GM19452 (cell line): ENCODE data around the gene MED25.

Experiments used
- ATAC-seq: cut with Tn5 transposase; IDR thresholded peaks from one replicate; pipeline ENCODE4 v1.9.1; 2021; ENCODE audit not compliant: unreplicated experiment

MED25 gene

GRCh38 chr19:49840321-49840720, 22.2 kb downstream of the MED25 start:
- no peak for ATAC-seq

GRCh38 chr19:49840736-49841249, 22.7 kb downstream of the MED25 start:
- no peak for ATAC-seq

DNA sequence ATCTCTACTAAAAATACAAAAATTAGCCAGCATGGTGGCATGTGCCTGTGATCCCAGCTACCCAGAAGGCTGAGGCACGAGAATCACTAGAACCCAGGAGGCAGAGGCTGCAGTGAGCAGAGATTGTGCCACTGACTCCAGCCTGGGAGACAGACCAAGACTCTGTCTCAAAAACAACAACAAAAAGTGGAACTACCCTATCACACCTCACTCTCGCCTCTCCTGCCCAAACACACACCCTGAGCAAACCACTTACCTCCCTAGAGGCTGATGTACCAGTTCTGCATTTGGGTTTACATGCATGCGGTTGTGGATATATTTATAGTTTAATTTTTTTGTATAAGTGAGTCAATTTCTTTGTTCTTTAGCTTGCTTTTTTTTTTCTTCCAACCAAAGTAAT, 25.2 kb downstream of the MED25 start:
- no peak for ATAC-seq

GRCh38 chr19:49844138-49845095, 26.3 kb downstream of the MED25 start:
- no peak for ATAC-seq

DNA sequence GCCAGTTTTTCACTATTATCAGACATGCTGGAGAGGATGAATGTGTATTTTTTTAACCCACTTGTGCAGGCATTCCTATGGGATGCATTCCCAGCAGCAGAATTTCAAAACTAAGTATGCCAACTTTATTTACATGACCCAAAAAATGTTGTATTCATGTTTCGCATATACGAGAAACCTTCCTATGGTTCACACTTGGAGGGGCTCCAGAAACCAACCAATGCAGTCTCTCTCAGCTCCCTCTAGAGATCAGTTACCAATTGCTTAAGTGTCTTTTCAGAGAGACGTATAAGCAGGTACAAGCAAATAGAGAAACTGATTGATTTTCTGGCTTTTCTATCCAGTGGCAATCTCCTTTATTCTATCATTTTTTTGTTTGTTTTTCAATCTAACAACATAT, 27.3 kb downstream of the MED25 start:
- no peak for ATAC-seq

- no peak for ATAC-seq
These were observed 28.3 kb downstream of the MED25 start for GRCh38 chr19:49846408-49846807.

GRCh38 chr19:49847731-49848696, 29.9 kb downstream of the MED25 start:
- no peak for ATAC-seq

DNA sequence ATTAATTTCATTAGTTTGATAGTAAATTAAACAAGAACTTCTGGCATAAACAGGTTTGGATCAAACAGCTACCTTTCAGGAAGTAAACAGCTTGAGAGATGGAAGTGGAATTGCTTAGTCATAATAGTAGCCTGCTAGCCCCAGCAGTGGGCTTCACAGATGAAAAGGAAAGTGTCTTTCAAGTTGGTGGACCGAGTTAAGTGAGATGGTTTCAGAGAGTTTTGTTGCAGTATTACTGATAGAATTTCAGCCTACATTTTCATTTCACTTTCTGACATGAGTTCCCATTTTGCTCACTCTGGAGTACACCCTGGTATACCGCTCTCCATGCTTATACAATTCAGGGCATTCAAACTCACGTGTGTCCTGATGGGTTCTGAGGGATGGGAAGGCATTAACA, 30.8 kb downstream of the MED25 start:
- no peak for ATAC-seq

DNA sequence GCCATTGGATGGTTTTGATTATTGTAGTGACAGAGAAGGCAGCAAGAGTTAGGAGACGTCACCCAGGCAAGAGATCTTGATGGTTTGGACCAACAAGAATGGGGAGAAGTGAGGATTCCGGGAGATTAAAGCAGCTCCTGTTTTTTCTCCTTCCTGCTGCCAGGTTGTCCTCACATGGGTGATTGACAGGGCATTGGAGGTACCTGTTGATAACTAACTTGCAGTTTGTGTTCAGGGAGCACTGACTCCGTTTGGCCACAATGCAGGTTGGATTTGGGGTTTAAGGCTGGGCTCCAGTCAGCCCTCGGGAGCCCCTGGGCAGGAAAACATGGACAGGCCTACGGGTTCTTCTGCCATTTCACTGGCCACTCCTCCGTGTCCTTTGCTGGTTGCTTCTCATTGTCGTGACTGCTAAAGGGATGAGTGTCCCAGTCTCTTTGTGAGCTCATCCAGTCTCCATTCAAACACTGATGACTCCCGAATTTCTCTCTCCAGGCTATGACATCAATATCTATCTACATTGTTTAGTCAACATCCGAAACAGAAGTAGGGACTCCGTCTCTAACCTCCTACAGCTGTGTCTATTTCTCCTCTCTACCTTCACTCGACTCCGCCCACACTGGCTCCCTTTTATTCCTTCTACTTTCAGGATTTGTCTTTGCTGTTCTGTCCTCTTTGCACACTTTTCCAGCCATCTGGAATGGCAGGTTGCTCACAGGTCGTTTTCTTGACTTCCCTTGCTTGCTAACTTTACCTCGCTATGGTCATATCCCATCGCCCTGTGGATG, 31.5 kb downstream of the MED25 start:
- no peak for ATAC-seq

GRCh38 chr19:49850221-49850486, 32.1 kb downstream of the MED25 start:
- no peak for ATAC-seq

DNA sequence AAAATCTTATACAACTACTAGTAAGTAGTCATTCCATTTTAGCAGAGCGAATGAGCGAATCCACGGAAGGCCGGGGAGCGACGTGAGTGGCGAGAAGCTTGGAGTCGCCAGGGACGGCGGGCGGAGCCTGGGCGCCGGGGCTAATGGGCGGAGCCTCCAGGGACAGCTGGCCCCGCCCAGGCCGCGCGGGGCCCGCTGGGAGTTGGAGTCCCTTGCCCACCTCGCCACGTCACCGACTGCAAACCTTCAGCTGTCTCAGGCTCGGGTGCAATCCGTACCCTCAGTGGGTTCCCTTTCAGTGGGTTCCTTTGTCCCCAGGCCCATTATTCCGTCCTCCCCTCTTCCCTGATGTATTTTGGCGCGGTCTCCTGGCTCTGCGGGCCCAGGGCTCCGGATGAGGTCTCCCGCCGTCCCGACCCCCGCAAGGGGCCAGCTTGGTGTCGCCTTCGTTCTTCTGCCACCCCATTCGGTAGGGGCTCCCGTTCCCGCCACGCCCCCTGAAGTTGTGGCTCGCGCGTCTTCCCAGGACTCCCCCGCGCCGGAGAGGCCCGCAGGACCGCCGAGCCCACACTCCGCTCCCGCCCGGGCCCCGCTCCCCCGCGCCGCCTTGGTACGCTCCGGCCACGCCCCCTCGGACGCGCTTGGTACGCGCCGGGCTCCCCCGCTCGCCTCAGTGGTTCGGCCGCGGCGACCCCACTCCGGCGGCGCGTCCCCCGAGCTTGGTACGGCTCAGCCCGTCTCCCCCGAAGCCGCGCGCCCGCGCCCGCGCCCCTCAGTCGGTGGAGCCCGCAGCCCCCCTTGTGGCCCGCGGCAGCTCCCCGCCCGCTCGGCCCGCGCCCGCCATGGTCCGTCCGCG, 32.6 kb downstream of the MED25 start, which contains the start of gene PTOV1:
Gene PTOV1 (plus strand): TSS at position 673 of the 856 bp plus-strand sequence.
- ATAC-seq, result peak; percentile 76

DNA sequence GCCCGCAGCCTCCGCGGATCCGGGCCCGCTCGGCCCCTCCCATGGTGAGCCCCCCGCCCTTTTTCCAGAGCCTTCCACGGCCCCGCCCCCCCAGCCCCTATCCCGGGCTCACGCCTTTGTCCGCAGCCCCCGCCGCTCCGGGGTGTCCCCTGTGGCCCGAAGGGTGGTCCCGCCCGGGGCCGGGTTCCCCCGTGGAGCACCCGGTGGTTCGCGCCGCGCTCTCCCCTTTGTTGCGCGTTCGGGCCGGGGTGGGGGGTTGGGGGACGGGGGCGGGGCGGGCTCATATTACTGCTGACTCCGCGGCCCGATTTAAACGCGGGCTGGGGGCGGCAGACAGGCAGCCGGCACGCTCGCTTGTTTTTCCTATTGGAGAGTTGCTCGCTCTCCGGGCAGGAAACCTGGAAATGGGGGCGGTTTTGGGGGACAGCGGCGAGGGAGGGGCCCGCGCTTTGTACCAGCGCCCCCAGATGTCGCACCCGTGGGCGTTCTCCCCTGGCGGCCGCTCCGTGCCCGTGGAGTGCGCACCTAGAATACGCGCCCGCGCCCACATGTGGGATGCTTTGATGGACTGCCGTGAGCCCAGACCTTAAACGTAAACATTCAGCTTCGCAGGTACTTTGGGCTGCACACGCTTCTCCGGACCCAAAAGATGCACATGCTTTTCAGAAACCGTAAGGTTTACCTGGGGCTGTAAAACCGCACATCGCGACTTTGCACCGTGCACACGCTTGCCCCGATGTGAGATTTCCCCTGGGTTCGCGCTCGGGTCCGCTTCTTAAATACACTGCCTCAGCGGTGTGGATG, 33.6 kb downstream of the MED25 start:
- no peak for ATAC-seq

DNA sequence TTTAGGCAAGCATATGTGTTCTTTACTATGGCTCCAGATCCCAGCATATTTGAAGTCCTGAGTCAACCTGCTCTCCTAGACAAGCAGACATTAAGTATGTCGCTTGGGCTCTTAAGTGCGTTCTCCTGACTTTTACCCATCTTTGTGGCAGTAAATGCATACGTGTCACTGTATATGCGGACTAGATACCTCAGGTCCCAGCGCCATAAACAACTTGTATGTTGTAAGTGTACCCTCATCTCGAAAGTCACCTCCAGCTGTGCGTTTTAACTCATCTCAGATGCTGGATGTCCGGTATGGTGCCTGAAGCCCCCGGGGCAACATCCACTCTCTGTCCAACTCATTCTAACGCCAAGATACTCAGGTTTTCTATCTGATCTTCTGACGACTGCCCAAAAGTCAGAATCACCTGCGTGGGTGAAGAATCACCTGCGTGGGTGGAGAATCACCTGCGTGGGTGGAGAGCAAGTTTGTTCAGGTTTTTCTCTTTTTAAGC, 34.6 kb downstream of the MED25 start:
- no peak for ATAC-seq

DNA sequence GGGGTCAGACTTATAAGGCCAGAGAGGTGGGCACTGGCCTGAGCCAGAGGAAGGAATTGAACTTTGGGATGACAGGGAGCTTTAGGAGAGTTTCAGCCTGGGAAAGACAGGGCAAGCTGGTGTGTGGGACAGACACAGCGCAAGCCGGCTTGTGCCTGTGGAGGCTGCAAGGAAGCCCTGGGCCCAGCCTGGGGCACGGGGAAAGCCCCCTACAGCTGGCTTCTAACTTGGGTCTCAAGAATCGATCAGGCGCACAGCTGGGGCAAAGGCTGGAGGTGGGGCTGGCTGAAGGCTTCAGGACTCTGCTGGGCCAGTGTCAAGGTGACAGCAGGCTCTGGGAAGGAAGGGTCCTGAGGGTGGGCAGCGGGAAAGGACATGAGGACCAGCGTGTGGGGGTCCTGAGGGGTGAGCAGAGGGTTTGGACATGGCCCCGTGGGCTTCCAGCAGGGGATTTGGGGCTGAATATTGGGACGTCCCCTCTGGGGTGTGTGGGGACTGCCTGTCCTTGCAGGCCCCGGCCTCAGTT, 35.8 kb downstream of the MED25 start:
- ATAC-seq, result no peak

DNA sequence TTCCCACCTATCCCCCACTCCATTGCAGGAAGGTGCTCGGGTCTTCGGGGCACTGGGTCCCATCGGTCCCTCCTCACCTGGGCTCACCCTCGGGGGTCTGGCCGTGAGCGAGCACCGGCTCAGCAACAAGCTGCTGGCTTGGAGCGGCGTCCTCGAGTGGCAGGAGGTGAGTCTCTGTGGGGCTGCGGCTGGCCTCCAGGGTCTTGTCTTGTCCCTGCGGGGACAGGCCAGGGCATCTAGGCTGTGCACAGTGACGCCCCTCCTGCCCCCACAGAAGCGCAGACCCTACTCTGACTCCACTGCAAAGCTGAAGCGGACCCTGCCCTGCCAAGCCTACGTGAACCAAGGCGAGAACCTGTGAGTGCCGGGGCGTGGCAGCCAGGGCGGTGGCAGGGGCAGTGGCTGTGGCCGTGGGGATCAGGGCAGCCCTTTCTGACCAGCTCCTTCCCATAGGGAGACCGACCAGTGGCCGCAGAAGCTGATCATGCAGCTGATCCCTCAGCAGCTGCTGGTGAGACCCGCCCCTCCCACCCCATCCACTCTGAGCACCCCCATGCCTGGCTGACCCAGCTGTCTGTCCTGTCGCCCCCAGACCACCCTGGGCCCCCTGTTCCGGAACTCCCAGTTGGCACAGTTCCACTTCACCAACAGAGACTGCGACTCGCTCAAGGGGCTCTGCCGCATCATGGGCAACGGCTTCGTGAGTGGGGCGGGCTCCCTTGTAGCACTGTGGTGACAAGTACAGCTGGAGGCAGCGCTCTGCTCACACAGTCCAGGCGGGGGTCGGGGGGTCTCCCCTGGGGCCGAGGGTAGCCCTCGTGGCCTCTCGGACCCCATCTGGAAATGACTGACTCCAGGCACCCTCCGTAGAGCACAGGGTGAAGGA, 36.5 kb downstream of the MED25 start:
- no peak for ATAC-seq

- ATAC-seq, result no peak
These were observed 37.2 kb downstream of the MED25 start for GRCh38 chr19:49855277-49855675.

DNA sequence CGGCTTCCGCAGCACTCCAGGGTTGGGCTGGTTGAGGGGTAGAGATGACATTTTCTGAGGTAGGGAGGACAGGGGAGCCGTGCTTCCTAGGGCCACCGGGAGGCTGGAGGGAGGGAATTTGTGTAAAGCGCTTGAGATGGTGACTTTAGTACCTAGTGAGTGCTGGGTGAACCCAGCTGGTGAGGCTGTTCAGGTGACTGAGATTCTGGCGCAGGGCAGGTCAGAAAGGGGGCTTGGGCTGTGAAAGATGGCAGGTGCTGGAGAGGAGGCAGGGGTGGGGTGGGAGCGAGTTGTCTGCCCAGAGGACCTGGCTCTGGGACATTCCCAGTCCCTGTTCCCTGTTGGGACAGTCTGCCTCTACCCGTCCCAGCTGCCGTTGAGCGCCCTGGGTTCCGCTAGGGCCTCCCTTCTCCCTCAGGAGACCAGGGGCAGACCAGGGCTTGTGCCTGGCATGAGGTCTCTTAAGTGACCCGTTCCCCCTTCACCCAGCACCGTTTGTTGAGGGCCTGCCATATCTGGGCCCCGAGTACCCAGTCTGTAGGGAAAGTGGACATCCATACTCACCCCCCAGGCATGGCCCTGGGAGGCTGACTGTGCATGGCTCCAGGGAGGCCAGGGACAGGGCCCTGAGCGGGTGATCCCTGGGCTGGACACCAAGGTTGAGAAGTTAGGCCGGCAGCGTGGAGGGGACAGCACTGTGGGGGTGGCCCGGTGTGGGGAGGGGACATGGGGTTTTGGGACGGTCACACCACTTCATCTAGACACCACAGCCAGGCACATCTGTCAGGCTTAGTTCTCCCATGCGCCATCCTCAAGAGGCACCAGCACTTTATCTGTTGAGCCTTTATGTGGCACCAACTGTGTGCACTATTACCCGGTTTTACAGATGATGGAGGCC, 37.8 kb downstream of the MED25 start:
- ATAC-seq, result no peak
